Measurements from ENCODE around the gene ROR2.

Gene ROR2

DNA sequence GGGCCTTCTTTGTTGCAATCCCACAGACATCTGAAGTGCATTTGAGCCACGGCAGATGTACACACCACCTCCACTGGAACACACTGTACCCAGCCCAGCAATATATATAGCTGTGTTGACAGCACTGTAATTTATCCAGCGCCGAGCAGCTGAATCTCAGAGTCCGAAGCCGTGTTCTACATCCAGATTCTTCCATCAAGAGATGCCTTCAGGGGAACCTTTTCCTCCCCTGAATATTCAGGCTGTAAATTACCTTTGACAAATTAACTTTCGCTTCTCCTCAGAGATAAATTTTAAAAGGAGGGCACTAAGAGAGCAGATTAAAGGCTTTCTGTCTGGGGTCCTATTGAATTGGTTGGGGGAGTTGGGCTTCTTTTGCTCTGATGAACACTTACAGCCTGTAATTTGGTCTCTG is 76.4 kb downstream of the ROR2 start:
- DNase-seq: no peak

DNA sequence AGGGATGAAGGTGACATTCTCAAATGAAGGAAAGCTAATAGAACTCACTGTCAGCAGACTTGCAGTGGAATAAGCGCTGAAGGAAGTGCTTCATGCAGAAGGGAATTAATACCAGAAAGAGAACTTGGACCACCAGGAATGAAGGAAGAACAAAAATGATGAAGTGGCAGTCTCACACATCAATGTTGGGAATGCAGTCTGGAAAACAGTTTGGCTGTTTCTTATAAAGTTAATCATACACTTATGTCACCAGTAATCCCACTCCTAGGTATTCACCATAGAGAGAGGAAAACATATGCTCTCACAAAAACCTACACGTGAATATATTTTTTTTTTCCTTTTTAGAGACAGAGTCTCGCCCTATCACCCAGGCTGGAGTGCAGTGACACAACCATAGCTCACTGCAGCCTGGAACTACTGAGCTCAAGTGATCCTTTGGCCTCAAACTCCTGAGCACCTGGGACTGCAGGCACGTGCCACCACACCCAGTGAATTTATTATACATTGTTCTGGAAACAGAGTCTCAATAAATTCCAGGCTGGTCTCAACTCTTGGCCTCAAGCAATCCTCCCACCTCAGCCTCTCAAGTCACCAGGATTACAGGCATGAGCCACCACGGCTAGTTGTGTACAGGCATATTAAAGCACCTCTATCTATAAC is 81.2 kb downstream of the ROR2 start:
- no peak for DNase-seq

DNA sequence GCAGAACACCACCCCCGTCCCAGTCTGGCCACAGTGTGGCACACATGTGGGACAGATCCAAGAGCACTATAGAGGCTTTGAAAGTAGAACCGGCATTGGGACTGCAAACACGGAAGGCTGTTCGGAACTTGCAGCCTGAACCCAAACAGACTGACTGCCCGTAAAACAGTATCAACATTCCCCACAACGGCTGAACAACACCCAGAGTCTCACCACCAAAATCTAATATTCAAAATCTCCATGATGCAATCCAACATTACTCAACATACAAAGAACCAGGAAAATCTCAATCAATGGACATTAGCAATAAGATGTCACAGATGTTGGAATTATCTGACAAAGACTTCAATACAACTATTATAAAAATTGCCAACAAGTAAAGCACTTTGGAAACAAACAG is 82.3 kb downstream of the ROR2 start:
- DNase-seq: no peak

DNA sequence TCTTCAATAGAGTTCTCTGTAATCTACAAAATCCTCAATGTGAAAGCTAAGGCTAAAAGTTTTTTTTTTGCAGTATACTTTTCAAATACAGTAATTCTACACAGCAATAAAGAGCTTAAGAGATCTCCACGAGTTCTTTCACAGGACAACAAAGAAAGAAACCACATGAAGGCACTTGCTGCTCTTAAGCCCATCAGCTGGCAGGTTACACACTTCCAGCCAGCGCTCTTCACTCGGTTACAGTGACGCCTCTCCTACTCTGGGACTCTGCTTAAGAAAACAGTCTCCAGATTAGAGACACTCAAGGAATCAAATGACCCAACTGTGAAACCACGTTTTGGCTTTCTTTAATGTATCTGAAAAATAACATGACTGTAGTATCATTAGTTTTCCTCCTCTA is 85.0 kb downstream of the ROR2 start:
- no peak for DNase-seq

DNA sequence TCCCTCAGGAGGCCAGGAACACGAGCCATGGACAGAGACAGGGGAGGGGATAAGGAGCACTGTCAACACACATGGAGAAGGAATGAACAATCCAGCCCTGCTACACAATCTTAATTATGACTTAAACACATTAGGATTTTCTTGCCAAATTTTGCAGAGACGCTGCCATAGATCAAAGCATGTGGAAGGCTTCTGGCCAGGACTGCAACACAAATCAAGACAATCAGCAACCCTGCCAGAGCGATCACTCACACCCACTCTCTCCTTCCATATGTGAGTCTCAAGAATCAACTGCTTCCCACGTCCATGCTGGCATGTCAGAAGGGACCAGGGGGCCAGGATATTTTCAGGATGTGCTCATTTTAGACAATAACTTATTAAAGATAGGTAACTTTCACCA is 85.6 kb downstream of the ROR2 start:
- no peak for DNase-seq

DNA sequence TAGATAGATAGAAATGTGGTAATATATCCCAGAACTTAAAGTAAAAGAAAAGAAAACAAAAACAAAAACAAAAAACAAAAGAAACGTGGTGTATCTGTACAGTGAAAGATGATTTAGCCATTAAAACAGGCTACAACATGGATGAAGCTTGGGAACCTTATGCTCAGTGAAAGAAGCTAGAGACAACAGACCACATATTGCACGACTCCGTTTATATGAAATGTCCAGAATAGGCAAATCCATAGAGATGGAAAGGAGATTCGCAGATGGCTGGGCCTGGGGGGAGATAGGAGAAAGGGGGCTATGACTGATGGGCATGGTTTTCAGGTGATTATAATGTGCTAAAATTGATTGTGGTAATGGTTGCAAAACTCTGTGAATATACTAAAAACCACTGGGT is 86.6 kb downstream of the ROR2 start:
- no peak for DNase-seq

DNA sequence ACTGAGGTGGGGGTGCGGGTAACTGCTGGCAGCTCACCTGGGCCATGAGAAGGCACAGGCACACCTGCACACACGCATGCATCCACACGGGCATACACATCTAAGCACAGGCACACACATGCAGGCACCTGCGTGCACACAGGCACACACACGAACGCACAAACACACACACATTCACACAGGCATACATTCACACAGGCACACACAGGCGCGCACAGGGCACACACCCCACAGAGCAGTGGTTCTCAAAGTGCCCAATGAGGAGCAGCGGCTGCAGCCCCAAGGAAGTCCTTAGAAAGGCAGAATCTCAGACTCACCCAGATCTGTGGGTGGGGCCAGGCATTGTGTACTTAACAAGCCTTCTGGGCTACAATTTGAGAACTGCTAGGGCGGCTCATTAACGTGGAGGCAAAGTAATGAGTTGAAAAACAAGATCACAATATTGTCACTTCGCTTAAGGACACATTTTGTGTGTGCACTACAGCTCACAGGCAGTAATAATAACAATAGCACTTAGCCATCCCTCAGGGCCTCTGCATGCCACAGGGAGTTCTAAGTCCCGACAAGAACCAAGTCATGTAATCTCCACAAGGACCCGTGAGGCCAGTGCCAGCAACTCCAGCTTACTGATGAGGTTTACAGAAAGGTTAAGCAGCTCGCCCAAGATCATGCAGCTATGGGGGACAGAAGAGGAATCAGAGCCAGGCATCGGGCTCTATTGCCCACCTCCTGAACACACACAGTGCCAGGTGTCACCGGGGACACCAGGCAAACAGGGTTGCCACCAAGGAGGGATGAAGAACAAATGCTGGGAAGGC is 91.6 kb downstream of the ROR2 start:
- DNase-seq: no peak

DNA sequence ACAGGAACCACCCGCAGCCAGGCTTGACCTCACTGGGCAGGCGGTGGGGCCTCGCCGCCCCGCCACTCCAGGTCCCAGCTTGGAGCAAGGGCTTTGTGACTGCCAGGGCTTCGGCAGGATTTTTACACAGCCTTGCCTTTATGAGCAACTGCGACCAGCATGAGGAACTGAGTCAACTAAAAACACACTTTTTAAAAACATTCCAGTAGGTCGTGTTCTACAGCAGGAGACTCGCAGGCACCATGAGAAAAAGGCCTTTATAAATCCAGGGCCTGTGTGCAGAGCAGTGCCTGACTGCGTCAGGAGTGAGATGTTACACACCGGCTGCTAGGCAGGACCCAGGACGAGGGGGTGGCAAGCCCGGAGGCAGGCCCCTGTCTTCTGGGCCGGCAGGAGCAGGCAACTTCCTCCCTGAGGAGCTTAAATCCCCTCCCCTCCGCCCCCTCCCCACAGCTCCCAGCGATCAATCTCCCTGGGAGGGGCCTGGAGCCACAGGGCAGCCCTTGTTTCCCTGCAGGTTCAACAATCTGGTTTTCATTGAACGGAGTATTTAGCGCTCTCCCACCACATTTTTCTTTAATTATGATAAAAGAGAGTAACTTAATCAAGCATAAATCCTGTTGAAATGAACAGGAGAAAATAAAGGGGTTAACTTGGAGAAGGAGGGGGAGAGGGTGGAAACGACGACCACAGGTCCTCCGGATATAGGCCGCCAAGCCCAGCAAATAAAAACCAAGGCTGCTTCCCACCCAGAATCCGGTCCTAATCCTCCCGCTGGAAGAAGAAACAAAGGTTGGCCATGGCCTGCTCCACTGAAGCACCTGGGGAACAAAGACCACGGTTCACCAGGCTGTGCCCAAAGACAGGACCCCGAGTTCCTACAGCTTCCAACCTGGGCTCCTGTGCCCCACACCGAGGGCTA is 92.5 kb downstream of the ROR2 start:
- no peak for DNase-seq

DNA sequence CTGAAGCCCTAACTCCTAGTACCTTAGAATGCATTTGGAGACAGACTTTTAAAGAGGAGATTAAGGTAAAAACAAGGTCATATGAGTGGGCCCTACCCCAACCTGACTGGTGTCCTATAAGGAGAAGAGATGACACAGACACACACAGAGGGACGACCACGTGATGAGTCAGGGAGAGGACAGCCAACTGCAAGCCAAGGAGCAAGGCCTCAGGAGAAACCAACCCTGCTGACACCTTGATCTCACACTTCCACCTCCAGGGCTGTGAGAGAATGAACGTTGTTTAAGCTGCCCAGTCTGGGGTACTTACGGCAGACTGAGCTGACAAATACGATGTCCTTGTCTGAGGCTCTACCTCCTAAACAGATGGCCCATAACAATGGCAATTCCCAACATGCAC is 93.6 kb downstream of the ROR2 start:
- DNase-seq: no peak

DNA sequence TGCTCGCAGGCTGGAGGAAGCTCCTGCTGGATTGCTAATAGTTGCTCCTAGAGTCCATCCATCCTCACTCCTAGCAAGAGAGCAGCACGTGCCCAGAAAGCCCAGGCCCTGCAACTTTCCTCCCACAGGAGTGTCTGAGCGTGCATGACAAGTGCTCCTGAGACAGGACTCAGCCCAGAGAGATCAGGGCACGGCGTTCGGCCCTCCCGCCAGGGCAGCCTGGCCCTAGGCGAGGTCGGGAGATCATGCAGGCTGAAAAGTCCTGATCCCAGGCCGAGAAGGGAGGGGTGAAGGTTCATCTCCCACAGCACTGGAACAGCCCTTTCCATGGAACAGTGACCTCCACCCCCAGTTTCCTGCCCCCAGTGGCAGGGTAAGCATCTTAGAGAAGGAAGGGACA is 94.8 kb downstream of the ROR2 start:
- DNase-seq: no peak

DNA sequence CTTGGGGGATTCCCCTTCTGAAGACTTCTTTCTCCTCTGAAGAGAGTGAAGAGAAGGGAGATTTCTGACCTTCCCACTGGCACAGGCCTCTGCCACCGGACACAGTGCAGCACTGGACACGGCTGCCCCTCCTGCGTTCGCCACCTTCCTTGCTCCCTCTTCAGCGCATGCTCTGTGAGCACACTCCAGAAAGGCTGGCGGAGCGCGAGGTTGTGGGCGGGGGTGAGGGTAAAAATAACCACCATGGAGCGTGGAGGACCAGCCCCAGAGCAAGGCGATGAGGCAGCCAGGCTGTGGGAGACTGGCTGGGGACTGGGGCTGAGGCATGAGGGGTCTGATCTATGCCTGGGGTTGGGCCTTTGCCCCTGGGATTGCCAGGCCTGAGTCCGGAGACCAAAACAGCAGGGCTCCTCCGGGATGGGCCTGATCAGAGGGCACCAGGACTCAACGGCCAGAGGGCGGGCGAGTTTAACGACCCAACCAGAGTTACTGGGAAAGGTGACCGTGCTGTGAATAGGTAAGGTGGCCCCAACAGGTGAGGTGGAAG is 97.2 kb downstream of the ROR2 start:
- DNase-seq: no peak

DNA sequence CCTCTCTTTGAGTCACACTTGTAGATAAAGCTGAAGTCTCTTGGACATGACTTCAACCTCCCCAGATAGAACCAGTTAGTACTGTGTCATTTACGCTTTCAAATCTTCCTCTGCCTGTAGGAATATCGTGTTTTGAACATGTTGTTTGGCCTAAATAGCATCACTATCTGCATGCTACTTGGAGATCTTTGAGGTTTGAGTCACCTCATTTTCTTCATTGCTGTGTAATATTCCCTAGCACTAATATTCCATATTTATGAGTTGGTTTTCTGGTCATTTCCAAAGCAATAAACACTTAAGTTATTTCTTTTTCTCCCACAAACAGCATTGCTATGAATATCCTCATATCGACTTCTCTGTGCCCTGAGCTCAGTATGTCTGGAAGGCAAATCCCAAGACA is 100.3 kb downstream of the ROR2 start:
- DNase-seq: no peak

DNA sequence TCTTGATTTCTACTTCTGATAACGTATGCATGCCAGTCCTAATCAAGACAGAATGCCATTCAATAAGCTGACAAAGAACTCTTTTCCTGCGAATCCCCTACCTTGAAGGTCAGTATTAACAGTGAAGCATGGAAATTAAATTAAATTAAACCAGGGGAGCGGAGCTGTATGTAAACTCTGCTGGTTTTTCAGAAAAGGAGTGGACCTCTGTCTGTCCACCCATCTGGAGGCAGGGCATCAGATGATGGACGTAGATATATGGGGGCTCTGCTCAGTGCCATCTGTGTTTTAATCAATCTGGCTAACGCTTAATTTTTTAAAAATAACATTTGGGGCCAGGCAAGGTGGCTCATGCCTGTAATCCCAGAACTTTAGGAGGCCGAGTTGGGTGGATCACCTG is 101.9 kb downstream of the ROR2 start:
- no peak for DNase-seq

DNA sequence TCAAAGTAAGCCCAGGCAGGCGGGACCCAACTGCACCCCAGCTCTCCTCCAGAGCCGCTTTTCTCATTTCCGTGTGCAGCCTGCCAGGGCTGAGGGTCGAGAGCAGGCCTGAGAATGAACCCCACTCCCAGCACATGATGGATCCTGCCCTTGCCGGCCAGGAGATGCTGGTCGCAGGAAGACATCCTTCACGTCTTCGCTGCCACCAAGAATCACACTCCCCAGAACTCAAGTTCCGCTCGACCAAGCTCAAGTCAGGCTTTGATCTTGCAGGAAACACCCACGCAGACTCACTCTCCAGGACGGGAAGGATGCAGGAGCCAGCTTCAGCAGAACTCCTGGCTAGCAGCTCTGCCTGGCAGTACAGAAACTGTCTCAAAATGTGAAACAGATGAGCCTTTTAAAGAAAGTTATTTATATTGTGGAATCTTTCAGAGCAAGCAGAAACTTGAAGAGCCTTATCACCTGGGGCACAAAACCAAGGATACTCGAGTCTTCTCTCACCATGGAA is 102.4 kb downstream of the ROR2 start:
- DNase-seq: no peak

DNA sequence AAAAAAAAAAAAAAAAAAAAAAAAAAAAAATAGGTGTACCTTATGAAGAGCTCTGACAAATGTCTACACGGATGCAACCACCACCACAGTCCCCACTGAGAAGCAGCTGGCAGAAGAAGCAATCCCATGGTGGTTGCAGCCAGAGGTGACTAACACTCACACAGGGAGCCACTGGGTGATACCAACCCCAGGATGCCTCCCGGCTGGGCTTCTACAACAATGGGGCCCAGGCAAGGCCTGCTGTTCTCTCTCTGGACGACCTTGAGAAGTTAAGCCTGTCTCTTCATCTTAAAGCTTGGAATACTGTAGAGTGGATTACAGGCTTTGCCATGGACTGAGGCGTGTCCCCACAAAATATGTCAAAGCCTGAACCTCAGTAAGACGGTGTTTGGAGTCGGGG is 104.1 kb downstream of the ROR2 start:
- no peak for DNase-seq

DNA sequence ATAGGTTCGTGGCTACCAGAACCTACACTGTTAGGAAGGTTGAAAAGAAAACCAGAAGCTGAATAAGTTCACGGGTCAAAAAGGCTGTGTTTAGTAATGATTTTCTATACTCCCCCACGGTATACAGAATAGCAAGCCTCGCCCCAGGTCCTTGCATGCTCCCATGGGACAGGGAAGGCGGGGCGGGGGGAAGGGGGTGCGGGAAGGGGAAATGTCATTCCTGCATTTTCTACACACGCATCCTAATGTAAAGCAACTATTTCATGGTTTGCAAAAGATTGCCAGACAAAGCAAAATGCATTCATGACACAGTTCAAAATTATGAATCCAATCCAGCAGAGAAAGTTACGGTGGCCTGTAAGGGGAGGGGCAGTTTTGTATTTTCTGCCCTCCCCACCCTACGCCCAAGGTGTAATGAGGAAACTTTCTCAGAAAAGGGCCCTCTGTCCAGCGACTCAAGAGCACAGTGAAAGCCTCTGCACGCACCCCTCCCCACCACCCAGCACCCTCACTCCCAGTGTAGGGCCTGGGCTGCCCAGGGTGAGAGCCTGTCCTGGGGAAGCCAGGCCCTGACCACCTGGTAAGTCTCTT is 105.2 kb downstream of the ROR2 start:
- DNase-seq: no peak

DNA sequence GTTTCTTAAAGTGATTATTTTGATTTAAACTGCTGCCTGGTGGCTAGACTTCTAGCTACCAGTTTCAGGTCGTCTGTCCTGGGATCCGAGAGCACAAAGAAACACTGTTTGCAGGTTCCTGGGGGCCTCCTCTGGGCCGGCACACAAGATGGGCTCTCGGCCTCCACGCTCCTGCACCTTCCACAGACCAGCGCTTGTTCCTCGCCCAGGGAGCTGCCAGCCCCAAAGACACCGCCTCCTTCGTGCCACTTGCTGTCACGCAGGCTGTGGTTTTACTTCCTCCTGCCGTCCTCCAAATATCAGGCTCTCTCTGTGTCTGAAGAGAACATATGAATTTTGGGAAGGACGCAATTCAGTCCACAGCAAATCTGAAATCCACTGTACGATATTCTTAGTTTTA is 105.8 kb downstream of the ROR2 start:
- DNase-seq: no peak

DNA sequence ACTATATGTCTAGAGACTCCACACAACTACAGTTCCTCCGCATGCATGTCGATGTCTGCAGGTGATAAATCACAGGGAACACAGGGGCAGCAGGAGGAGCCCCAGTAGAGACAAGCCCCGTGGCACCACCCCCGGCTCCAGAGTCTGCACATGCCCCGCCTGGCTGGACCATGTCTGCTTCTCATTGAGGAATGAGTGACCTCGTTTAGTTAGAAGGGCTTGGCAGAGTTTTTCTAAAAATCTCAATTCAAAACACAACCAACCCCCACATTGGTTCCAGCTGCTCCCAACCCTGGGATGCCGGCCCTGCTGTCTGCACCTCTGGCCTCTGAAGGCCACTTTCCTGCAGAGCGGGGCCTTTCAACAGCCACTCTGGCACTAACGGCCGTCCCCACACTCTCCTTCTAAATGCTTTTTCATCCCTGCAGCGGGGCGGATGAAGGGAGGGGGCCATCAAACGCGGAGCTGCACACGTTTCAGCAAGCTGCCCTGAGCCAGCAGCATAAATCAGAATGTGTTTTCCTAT is 106.3 kb downstream of the ROR2 start:
- DNase-seq: no peak

DNA sequence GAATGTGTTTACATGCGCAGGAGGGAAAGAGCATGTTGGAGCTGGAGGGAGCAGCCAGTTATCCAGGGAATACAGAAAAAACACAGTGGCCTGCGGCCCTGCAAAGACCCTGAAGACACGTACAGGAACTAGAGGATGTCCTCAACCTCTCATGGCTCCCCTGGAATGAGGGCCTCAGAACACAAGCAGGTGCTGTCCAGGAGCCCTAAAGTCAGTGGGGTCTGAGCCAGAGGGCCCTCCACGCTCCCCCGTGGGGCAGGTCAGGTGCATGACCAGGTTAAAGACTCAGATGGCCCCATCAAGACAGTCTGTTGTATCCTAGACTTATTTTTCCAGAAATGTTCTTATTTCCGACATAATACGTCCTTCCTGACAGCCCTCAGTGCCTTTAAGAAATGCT is 106.9 kb downstream of the ROR2 start:
- no peak for DNase-seq

DNA sequence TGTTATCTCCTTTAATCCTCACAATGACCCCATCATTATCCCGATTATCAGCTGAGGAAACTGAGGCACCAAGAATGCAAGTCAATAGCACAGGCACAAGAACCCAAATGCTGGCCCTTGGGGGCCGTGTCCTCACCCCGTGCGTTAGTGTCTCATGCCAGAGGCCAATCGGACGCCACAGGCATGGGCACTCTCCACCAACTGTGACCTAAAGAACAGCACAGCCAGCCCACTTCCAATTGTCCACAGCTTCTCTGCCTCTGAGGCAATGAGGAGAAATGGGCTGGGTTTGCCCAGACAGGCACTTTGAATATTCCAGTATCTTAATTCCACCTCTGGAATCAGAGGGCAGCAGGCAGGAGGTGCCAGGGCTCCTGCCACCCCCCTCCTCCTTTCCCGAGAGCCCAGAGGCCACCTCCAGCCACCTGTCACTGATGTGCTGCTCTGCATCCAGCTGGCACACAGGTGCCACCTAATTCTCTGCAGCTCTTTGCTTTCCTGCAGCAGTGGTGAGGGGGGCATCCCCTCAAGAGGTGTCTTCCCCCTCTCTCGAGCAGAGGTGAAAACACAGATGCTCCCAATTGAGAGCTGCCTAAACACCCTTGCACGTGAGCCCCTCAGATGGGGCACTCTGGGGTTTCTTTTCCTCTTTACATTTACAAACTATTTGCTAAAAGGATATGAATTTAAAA is 107.5 kb downstream of the ROR2 start:
- DNase-seq: no peak

DNA sequence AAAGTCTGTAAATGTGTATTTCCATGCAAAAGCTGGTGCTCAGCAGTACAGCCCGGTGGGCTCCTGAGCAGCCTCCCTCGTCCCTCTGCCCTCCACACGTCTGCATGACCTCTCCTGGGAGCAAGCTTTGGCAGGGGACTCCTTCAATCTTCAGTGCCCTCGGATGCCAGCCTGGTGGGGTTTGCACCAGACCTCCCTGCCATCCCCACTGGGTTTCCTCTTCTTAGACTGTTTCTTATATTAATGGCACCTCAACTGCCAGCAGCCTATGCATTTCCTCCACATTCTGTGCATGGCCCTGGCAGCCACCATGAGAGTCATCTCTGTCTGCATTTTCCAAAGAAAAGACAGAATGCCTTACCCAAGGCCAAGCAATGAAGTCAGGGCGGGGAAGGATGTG is 108.4 kb downstream of the ROR2 start:
- DNase-seq: no peak

DNA sequence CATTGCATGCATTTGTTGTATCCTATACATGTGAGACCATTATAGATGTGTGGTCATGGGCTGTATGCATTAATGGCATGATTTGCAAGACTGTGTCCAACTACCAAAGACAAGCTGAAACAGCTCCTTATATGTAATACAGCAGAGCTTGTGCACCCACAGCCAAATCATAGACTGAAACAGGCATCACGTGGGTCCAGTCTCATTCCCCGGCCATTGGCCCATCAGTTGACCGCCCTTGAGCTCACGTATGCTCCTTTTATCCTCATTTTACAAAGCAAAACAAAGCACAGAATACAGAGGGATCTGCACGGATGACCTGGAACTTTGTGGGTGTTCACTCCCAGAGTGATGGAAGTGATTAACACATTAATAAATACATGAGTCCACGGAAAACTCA is 109.1 kb downstream of the ROR2 start:
- DNase-seq: no peak
